NCI-H2029 treated with DMSO at 0.1 percent for 48 hours (cell line): ENCODE data around the gene ZNF700.
"Not testable (repeated sequence)": the region's sequence is repeated elsewhere in the genome, so short reads cannot be mapped to it uniquely, and the experiment has no call there.

Experiments used
- DNase-seq: peaks from one replicate; lab custom pipeline; 2025; lab: John Stamatoyannopoulos, UW

The ZNF700 gene

DNA sequence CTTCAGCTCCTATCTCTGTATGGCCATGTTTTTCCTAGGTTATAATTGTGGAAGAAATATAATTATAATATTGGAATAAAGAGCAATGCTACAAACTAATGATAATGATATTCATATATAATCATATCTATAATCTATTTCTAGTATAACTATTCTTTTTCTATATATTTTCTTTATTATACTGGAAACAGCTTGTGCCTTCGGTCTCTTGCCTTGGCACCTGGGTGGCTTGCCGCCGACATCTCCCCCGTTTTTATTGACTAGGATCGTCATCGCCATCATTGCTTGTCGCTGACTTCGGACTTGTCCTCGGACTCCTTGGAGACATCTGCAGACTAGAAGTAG lies 64.2 kb downstream of the ZNF700 start:
- no peak for DNase-seq

- not testable (repeated sequence) for DNase-seq
These were observed 67.0 kb downstream of the ZNF700 start for GRCh38 chr19:11991921-11992320.

DNA sequence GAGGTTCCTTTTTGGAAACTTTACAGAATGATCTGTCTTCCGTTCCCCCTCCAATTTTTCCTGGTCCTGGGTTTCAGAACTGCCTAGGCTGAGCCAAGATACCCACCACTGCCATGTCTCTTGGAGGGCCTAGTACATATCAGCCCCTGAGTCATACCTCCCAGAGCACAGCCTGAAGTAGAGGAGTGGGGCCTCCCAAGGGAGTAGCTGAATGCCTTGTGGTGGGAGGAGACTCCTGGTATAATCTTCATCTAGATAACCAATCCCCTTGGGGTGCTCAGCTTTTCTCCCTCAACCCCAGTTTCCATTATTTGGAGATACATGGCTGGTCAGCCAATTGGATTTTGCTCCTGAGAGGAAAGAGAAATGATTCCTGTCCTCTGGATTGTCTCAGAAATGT lies 70.3 kb downstream of the ZNF700 start:
- DNase-seq, result no peak
